T-helper 2 cell treated with Interferon-gamma antibody and Interleukin-4, amounts not matched to agents 5 μg/mL and 100 μg/mL, for 36 hours (primary cell): ENCODE results near the gene ZMYM1.
"Not testable (repeated sequence)": the region's sequence is repeated elsewhere in the genome, so short reads cannot be mapped to it uniquely, and the experiment has no call there.

Experiments
- DNase-seq: peaks from one replicate; pipeline ENCODE4 v3.0.0; 2021; ENCODE audit warnings: low spot score
- H3K27ac Mint-ChIP-seq: one replicate; pipeline ENCODE4 v1.8.0; 2021; ENCODE audit warnings: mild to moderate bottlenecking, mixed read lengths
- H3K27me3 Mint-ChIP-seq: one replicate; pipeline ENCODE4 v1.8.0; 2021; ENCODE audit warnings: low read depth, mixed read lengths
- H3K36me3 Mint-ChIP-seq: one replicate; pipeline ENCODE4 v1.8.0; 2021; ENCODE audit warnings: low read depth, mixed read lengths
- H3K4me1 Mint-ChIP-seq: one replicate; pipeline ENCODE4 v1.8.0; 2021; ENCODE audit warnings: low read depth, mixed read lengths
- H3K4me3 Mint-ChIP-seq: one replicate; pipeline ENCODE4 v1.8.0; 2022; ENCODE audit warnings: mild to moderate bottlenecking, moderate library complexity, mixed read lengths
- H3K9me3 Mint-ChIP-seq: one replicate; pipeline ENCODE4 v1.8.0; 2021; ENCODE audit warnings: mixed read lengths

ZMYM1 gene

DNA sequence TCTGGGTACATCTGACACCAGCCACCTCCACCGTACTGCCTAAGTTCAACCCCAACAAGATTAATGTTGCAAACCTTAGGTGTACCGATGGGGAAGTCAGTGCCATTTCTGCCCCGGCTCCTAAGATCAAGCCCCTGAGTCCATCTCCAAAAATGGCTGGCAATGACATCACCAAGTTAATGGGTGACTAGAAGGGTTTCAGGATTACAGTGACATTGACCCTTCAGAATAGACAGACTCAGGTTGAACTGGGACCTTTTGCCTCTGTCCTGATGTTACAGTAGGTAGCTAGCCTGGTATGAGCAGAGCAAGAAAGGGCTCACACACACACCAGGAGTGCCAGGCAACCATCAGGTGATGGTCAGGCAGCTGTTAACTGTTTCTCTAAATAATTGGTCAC, 25.8 kb upstream of the ZMYM1 start:
- H3K9me3 Mint-ChIP-seq = peaks cover 5% of the 10 kb centered on the region
- H3K27me3 Mint-ChIP-seq = peaks cover 17% of the 10 kb centered on the region
- H3K36me3 Mint-ChIP-seq = no peaks in the 10 kb centered on the region
- DNase-seq = no peak
- peaks cover 6% of the 10 kb centered on the region for H3K4me1 Mint-ChIP-seq
- H3K27ac Mint-ChIP-seq = no peak overlapping the region
- H3K4me3 Mint-ChIP-seq = no peak overlapping the region

DNA sequence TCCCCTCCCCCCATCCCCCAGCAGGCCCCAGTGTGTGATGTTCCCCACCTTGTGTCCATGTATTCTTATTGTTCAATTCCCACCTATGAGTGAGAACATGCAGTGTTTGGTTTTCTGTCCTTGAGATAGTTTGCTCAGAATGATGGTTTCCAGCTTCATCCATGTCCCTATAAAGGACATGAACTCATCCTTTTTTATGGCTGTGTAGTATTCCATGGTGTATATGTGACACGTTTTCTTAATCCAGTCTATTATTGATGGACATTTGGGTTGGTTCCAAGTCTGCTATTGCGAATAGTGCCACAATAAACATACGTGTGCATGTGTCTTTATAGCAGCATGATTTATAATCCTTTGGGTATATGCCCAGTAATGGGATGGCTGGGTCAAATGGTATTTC, 24.9 kb upstream of the ZMYM1 start:
- not testable (repeated sequence) for H3K4me1 Mint-ChIP-seq, H3K36me3 Mint-ChIP-seq, H3K27ac Mint-ChIP-seq, H3K4me3 Mint-ChIP-seq, DNase-seq, H3K9me3 Mint-ChIP-seq
- peaks cover 18% of the 10 kb centered on the region for H3K27me3 Mint-ChIP-seq

- H3K27ac Mint-ChIP-seq, H3K36me3 Mint-ChIP-seq, H3K4me3 Mint-ChIP-seq, H3K9me3 Mint-ChIP-seq, DNase-seq: not testable (repeated sequence)
- peaks cover 12% of the 10 kb centered on the region for H3K27me3 Mint-ChIP-seq
- peaks cover 13% of the 10 kb centered on the region for H3K4me1 Mint-ChIP-seq
Measured at GRCh38 chr1:35058321-35058720, 20.9 kb upstream of the ZMYM1 start.

- Mint-ChIP-seq H3K27ac (no peak overlapping the region), H3K4me3 (no peak overlapping the region), H3K9me3 (peaks cover 5% of the 10 kb centered on the region), H3K4me1 (peaks cover 13% of the 10 kb centered on the region), H3K36me3 (no peaks in the 10 kb centered on the region), H3K27me3 (peaks cover 12% of the 10 kb centered on the region)
- no peak for DNase-seq
Measured at GRCh38 chr1:35058988-35059387, 20.2 kb upstream of the ZMYM1 start.

DNA sequence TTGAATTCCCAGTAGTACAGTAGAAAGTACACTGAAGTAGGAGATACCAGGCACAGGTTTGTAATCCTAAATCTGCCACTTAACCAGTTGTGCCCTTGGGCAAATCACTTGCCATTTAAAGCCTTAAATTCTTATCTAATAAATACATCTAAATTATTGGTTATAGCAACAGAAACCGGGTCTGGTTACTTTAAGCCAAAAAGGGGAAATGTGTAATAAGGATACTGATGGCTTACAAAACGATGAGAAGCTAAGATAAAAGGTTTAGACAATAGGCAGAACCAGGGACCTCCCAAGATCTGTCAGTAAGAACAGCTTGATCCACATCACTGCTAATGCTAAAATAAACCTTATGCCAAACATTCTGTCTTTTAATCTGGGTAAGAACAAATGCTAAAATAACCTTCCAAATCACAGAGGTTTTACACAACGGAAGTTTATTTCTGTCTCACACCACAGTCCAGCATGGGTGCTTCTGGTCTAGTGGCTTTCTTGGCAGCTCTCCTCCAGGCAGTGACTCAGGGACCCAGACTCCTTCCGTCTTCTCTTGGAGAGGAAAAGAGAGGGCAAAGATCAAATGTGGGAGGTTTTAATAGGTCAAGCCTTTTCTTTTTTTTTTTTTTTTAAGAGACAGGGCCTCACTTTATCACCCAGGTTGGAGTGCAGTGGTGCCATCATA, 16.5 kb upstream of the ZMYM1 start:
- Mint-ChIP-seq H3K4me3 (no peak overlapping the region), H3K4me1 (peaks cover 7% of the 10 kb centered on the region), H3K27ac (no peak overlapping the region), H3K27me3 (peaks cover 5% of the 10 kb centered on the region), H3K36me3 (no peaks in the 10 kb centered on the region), H3K9me3 (no peaks in the 10 kb centered on the region)
- no peak for DNase-seq

DNA sequence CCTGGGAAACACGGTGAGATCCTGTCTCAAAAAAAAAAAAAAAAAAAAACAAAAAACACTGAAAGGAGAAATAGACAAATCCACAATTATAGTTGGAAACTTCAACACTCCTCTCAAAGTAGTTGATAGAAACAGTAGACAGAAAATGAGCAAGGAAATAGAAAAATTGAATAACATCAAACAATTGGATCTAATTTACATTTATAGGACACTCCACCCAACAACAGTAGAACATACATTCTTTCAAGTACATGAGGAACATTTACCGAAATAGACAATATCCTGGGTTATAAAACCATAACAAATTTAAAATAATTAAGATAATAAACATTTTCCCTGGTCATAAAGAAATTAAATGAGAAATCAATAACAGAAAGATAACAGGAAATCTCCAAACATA, 14.9 kb upstream of the ZMYM1 start:
- peaks cover 7% of the 10 kb centered on the region for H3K4me1 Mint-ChIP-seq
- DNase-seq = no peak
- peaks cover under 1% of the 10 kb centered on the region for H3K27me3 Mint-ChIP-seq
- H3K4me3 Mint-ChIP-seq = no peak overlapping the region
- no peaks in the 10 kb centered on the region for H3K36me3 Mint-ChIP-seq
- H3K27ac Mint-ChIP-seq = no peak overlapping the region
- no peaks in the 10 kb centered on the region for H3K9me3 Mint-ChIP-seq

- Mint-ChIP-seq H3K4me3 (no peak overlapping the region), H3K27me3 (peaks cover 16% of the 10 kb centered on the region), H3K4me1 (no peaks in the 10 kb centered on the region), H3K9me3 (peaks cover 7% of the 10 kb centered on the region), H3K27ac (no peak overlapping the region), H3K36me3 (peaks cover 2% of the 10 kb centered on the region)
- no peak for DNase-seq
Measured at GRCh38 chr1:35069746-35070145, 9.4 kb upstream of the ZMYM1 start.

GRCh38 chr1:35073265-35073811, 5.8 kb upstream of the ZMYM1 start:
- Mint-ChIP-seq H3K36me3 (peaks cover 11% of the 10 kb centered on the region), H3K4me1 (peaks cover 4% of the 10 kb centered on the region), H3K27me3 (peaks cover 16% of the 10 kb centered on the region), H3K4me3 (no peak overlapping the region), H3K9me3 (peaks cover 24% of the 10 kb centered on the region), H3K27ac (no peak overlapping the region)
- DNase-seq = no peak

DNA sequence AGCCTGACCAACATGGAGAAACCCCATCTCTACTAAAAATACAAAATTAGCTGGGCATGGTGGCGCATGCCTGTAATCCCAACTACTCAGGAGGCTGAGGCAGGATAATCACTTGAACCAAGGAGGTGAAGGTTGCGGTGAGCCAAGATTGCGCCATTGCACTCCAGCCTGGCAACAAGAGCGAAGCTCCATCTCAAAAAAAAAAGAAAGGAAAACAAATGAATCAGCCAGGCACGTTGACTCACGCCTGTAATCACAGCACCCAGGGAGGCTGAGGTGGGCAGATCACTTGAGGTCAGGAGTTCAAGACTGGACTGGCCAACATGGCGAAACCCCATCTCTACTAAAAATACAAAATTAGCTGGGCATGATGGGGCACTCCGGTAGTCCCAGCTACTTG, 2.8 kb upstream of the ZMYM1 start:
- not testable (repeated sequence) for H3K4me3 Mint-ChIP-seq, H3K27ac Mint-ChIP-seq
- H3K36me3 Mint-ChIP-seq = peaks cover 11% of the 10 kb centered on the region

DNA sequence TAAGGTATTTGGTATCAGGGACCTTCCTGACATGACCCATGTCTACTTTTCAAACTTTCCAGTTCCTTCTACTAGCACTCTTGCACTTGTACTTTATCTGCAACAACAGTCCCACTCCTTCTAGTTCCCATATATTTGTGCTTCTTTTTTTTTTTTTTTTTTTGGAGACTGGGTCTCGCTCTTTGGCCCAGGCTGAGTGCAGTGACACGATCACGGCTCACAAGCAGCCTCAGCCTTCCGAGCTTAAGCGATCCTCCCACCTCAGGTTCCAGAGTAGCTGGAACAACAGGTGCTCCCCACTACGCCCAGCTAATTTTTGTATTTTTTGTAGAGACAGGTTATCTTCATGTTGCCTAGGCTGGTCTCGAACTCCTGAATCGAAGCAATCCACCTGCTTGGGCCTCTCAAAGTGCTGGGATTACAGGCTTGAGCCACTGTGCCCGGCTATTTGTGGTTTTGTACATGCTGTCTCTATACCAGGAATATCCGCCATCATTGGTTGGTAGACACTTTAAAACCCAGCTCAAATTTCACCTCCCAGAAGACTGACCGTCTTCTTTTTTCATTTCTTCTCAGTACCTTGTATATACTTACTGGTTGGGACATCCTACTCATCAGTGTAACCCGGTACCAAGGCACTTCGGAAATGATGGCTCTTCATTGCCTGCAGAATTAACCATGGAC, 1.1 kb downstream of the ZMYM1 start:
- no peaks in the 10 kb centered on the region for H3K27me3 Mint-ChIP-seq
- H3K9me3 Mint-ChIP-seq = peaks cover 12% of the 10 kb centered on the region
- H3K4me3 Mint-ChIP-seq = peak overlapping the region; percentile 96
- DNase-seq = no peak
- H3K4me1 Mint-ChIP-seq = peaks cover 17% of the 10 kb centered on the region
- H3K27ac Mint-ChIP-seq = peak overlapping the region; percentile 99
- peaks cover 19% of the 10 kb centered on the region for H3K36me3 Mint-ChIP-seq

More for the DNA sequence above, 2.8 kb upstream of the ZMYM1 start:
- H3K27me3 Mint-ChIP-seq, DNase-seq: not testable (repeated sequence)
- peaks cover 17% of the 10 kb centered on the region for H3K4me1 Mint-ChIP-seq
- peaks cover 17% of the 10 kb centered on the region for H3K9me3 Mint-ChIP-seq

DNA sequence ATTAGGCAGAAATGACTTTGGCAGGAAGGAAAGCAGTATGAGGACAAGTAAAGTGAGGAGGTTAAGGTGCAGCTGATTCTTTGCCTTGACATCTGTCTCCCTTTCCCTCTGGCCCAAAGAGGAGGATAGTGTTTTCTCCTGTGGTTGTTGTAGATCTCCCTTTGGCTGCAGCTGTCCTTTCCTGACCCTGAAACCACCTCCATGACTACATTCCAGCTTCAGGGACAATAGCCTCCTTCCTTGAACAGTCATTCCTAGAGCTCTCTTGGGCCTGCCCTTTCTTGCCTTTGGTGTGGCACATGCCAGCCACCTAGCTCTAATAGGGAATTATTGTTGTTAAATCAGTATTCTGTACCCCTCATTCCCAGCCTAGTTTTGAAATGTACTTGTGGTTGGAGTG, 6.2 kb downstream of the ZMYM1 start:
- Mint-ChIP-seq H3K9me3 (no peaks in the 10 kb centered on the region), H3K4me3 (no peak overlapping the region), H3K27ac (no peak overlapping the region), H3K4me1 (peaks cover 6% of the 10 kb centered on the region), H3K27me3 (no peaks in the 10 kb centered on the region), H3K36me3 (peaks cover 15% of the 10 kb centered on the region)
- DNase-seq = no peak

DNA sequence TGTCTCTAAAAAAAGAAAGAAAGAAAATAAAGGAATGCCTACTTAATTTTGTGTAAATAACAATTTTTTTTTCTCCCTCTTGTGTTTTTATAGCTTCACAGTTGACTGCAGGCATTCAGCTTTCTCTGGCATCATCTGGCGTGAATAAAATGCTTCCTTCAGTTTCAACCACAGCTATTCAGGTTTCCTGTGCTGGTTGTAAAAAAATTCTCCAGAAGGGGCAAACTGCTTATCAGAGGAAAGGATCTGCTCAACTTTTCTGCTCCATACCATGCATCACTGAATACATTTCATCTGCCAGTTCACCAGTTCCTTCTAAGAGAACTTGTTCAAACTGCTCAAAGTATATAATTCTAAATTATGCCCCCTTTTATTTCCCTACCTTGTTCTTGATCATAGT, 18.0 kb downstream of the ZMYM1 start:
- H3K4me3 Mint-ChIP-seq = peak overlapping the region; percentile 7
- H3K9me3 Mint-ChIP-seq = no peaks in the 10 kb centered on the region
- peak overlapping the region; percentile 0 for H3K27ac Mint-ChIP-seq
- peaks cover 7% of the 10 kb centered on the region for H3K4me1 Mint-ChIP-seq
- no peaks in the 10 kb centered on the region for H3K27me3 Mint-ChIP-seq
- H3K36me3 Mint-ChIP-seq = peaks cover 31% of the 10 kb centered on the region
- peak; percentile 10 for DNase-seq

DNA sequence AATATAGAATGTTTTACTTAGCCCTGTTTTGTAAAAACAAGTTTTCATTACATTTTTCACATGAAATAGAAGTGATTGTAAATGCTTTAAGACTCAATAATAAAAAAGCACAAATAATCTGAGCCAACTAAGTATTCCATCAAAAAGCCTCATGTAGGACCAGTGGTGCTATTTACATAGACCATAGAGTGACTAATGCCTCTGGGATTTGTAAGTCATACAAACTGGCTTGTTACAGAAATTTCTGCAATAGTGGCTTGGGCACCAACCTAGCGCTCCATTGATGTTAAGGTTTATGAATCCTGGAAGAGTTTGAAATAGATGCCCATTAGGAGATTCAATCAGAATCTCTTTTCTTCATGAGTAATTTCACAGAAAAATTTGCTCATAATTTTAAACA, 31.9 kb downstream of the ZMYM1 start:
- no peak overlapping the region for H3K4me3 Mint-ChIP-seq
- DNase-seq = no peak
- no peak overlapping the region for H3K27ac Mint-ChIP-seq
- no peaks in the 10 kb centered on the region for H3K27me3 Mint-ChIP-seq
- peaks cover 10% of the 10 kb centered on the region for H3K36me3 Mint-ChIP-seq
- no peaks in the 10 kb centered on the region for H3K9me3 Mint-ChIP-seq
- H3K4me1 Mint-ChIP-seq = peaks cover 2% of the 10 kb centered on the region

DNA sequence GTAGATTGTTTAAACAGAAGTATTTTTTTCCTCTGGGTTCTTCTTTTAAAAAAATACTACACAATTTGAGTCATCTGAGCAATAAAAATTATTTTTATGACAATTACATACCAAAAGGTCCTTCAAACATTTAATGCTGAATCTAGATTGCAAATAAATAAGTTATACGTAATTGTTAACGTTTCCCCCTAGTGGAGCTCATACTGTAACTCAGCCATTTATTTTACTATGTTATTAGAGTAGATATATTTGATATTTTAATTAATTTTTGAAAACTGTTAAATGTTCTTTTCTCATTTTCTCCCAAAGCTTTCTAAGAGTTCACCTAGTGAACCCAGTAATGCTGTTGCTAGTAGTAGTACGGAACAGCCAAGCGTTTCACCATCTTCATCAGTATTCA, 33.5 kb downstream of the ZMYM1 start:
- no peak overlapping the region for H3K27ac Mint-ChIP-seq
- DNase-seq = no peak

More for the DNA sequence above, 33.5 kb downstream of the ZMYM1 start:
- Mint-ChIP-seq H3K4me3 (no peak overlapping the region), H3K4me1 (peaks cover 2% of the 10 kb centered on the region), H3K36me3 (peaks cover 13% of the 10 kb centered on the region), H3K27me3 (no peaks in the 10 kb centered on the region), H3K9me3 (no peaks in the 10 kb centered on the region)
